Measurements from ENCODE around the gene MED12L.

- TF ChIP-seq CTCF (IDR thresholded peaks at IDR 0.05) = no peak
- TF ChIP-seq POLR2A (IDR thresholded peaks at IDR 0.05; ENCODE audit: low read depth) = no peak
Observed at GRCh38 chr3:151265866-151266265, 180.4 kb downstream of the MED12L start.
